AG10803 (cell line): Measurements from ENCODE around the gene HHATL.

ENCODE experiments used
- DNase-seq: peaks from one replicate; pipeline ENCODE4 v3.0.0; 2010; ENCODE audit warnings: low read depth
- H3K4me3 ChIP-seq: 2 replicates; pipeline ENCODE4 v1.5.1; 2011; ENCODE audit warnings: mild to moderate bottlenecking, low read length, control low read depth
- CTCF ChIP-seq: conservative IDR thresholded peaks from 2 replicates; pipeline ENCODE4 v1.5.1; 2011; ENCODE audit warnings: mild to moderate bottlenecking, low read length, control low read depth, inconsistent platforms

The HHATL gene

GRCh38 chr3:42702066-42702951 is at the start of gene HHATL:
TSS of gene HHATL (minus strand) at chr3:42702798. CDS start at chr3:42700826, 1,972 bp downstream.
- TF ChIP-seq CTCF = no peak
- H3K4me3 ChIP-seq = no peak within 1 kb of the TSS
- no peak for DNase-seq

GRCh38 chr3:42751609-42752008 is 49.0 kb upstream of the HHATL start:
- H3K4me3 ChIP-seq = no peak overlapping the region
- TF ChIP-seq CTCF = no peak
- DNase-seq = no peak

GRCh38 chr3:42750834-42751233 is 48.2 kb upstream of the HHATL start:
- DNase-seq = no peak
- no peak for TF ChIP-seq CTCF
- H3K4me3 ChIP-seq = no peak overlapping the region

GRCh38 chr3:42749753-42750231 is 47.2 kb upstream of the HHATL start:
- DNase-seq = peak; percentile 24
- H3K4me3 ChIP-seq = no peak overlapping the region
- TF ChIP-seq CTCF = peak; percentile 57

- H3K4me3 ChIP-seq = no peak overlapping the region
- TF ChIP-seq CTCF = no peak
- DNase-seq = no peak
These were observed 46.6 kb upstream of the HHATL start for GRCh38 chr3:42749025-42749752.

- no peak for DNase-seq
- H3K4me3 ChIP-seq = no peak overlapping the region
- no peak for TF ChIP-seq CTCF
These were observed 45.0 kb upstream of the HHATL start for GRCh38 chr3:42747581-42747980.
